SU-DHL-6 (cell line): Measurements from ENCODE around the gene VIPR2.
"Not testable (repeated sequence)": the region's sequence is repeated elsewhere in the genome, so short reads cannot be mapped to it uniquely, and the experiment has no call there.

Experiments used
- H2AFZ ChIP-seq: fragments of 200-600 bp; sonication (generic); 2 replicates; pipeline ENCODE4 v1.6.1; 2014; ENCODE audit warnings: low read depth, mild to moderate bottlenecking, moderate library complexity, mixed read lengths, antibody characterized with exemption, low read length; ENCODE audit not compliant: severe bottlenecking
- H3F3A ChIP-seq: fragments of 200-600 bp; shearing (Covaris generic); 2 replicates; pipeline ENCODE4 v1.6.0; 2016; ENCODE audit warnings: antibody characterized with exemption, mild to moderate bottlenecking; ENCODE audit not compliant: insufficient read depth
- H3K27ac ChIP-seq: fragments of 200-600 bp; sonication (generic); 2 replicates; pipeline ENCODE4 v1.5.1; 2016; ENCODE audit warnings: low read depth, mild to moderate bottlenecking, low read length, moderate library complexity, mixed read lengths
- H3K27me3 ChIP-seq: fragments of 200-600 bp; sonication (generic), shearing (Covaris generic); 2 replicates; pipeline ENCODE4 v1.6.0; 2014; ENCODE audit warnings: mild to moderate bottlenecking, low read length
- H3K36me3 ChIP-seq: fragments of 200-600 bp; sonication (generic); 2 replicates; pipeline ENCODE4 v1.6.1; 2014; ENCODE audit warnings: mild to moderate bottlenecking, low read length, mixed read lengths
- H3K4me2 ChIP-seq: fragments of 300-600, 200-600 bp; shearing (Covaris generic), sonication (generic); 2 replicates; pipeline ENCODE4 v1.6.0; 2014; ENCODE audit warnings: low read length, low read depth, mild to moderate bottlenecking; ENCODE audit not compliant: poor library complexity, severe bottlenecking
- H3K4me3 ChIP-seq: fragments of 200-600 bp; sonication (generic); 2 replicates; pipeline ENCODE4 v1.5.1; 2014; ENCODE audit warnings: antibody characterized with exemption, low read length, mild to moderate bottlenecking, mixed read lengths; ENCODE audit not compliant: insufficient read depth, poor library complexity, severe bottlenecking
- H3K79me2 ChIP-seq: fragments of 200-600 bp; sonication (generic); 2 replicates; pipeline ENCODE4 v1.6.1; 2014; ENCODE audit warnings: mild to moderate bottlenecking, low read length, moderate library complexity; ENCODE audit not compliant: insufficient read depth
- H3K9ac ChIP-seq: fragments of 200-600 bp; sonication (generic); 2 replicates; pipeline ENCODE4 v1.7.0; 2014; ENCODE audit warnings: mild to moderate bottlenecking, low read length
- H3K9me2 ChIP-seq: fragments of 200-600 bp; sonication (generic); replicated peaks from 2 replicates; pipeline ENCODE4 v1.6.1; 2014; ENCODE audit warnings: low read length; ENCODE audit not compliant: insufficient read depth
- H3K9me3 ChIP-seq: fragments of 200-600 bp; sonication (generic); 2 replicates; pipeline ENCODE4 v1.6.1; 2014; ENCODE audit warnings: low read length, mixed read lengths; ENCODE audit not compliant: insufficient read depth
- H4K20me1 ChIP-seq: fragments of 200-600 bp; sonication (generic); 2 replicates; pipeline ENCODE4 v1.6.1; 2014; ENCODE audit warnings: low read depth, mild to moderate bottlenecking, antibody characterized with exemption, low read length, moderate library complexity, mixed read lengths
- EZH2phosphoT487 ChIP-seq: fragments of 200-600 bp; sonication (generic), shearing (Covaris generic); conservative IDR thresholded peaks from 2 replicates; pipeline ENCODE4 v1.6.1; 2018; ENCODE audit warnings: mild to moderate bottlenecking, antibody characterized with exemption, low read length, moderate library complexity, mixed read lengths
- TF ChIP-seq, protein P1 (sequence below): fragments of 200-600 bp; sonication (generic); IDR thresholded peaks from one replicate; pipeline ENCODE4 v1.5.1; 2017; ENCODE audit warnings: antibody characterized with exemption, mild to moderate bottlenecking, low read length, moderate library complexity; ENCODE audit not compliant: insufficient read depth, poor library complexity, severe bottlenecking

The VIPR2 gene

GRCh38 chr7:159007364-159007995 is 137.2 kb downstream of the VIPR2 start:
- no peaks in the 10 kb centered on the region for H3F3A ChIP-seq
- H3K9me3 ChIP-seq, result no peaks in the 10 kb centered on the region
- no peak overlapping the region for H3K9ac ChIP-seq
- H3K27ac ChIP-seq, result no peak overlapping the region
- no peaks in the 10 kb centered on the region for H4K20me1 ChIP-seq
- H3K36me3 ChIP-seq, result no peaks in the 10 kb centered on the region
- H3K4me3 ChIP-seq, result no peak overlapping the region
- TF ChIP-seq, protein P1, sequence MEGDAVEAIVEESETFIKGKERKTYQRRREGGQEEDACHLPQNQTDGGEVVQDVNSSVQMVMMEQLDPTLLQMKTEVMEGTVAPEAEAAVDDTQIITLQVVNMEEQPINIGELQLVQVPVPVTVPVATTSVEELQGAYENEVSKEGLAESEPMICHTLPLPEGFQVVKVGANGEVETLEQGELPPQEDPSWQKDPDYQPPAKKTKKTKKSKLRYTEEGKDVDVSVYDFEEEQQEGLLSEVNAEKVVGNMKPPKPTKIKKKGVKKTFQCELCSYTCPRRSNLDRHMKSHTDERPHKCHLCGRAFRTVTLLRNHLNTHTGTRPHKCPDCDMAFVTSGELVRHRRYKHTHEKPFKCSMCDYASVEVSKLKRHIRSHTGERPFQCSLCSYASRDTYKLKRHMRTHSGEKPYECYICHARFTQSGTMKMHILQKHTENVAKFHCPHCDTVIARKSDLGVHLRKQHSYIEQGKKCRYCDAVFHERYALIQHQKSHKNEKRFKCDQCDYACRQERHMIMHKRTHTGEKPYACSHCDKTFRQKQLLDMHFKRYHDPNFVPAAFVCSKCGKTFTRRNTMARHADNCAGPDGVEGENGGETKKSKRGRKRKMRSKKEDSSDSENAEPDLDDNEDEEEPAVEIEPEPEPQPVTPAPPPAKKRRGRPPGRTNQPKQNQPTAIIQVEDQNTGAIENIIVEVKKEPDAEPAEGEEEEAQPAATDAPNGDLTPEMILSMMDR, result no peak
- TF ChIP-seq EZH2phosphoT487, result no peak
- H3K9me2 ChIP-seq, result no peaks in the 10 kb centered on the region
- H3K79me2 ChIP-seq, result no peaks in the 10 kb centered on the region
- H3K4me2 ChIP-seq, result no peak overlapping the region
- H3K27me3 ChIP-seq, result no peaks in the 10 kb centered on the region
- H2AFZ ChIP-seq, result no peak overlapping the region

- Histone ChIP-seq H3K4me2 (no peak overlapping the region), H4K20me1 (no peaks in the 10 kb centered on the region), H3K27me3 (no peaks in the 10 kb centered on the region), H2AFZ (no peak overlapping the region), H3K79me2 (no peaks in the 10 kb centered on the region), H3K4me3 (no peak overlapping the region), H3K9me2 (no peaks in the 10 kb centered on the region), H3K27ac (no peak overlapping the region), H3K36me3 (no peaks in the 10 kb centered on the region), H3F3A (no peaks in the 10 kb centered on the region), H3K9ac (no peak overlapping the region), H3K9me3 (no peaks in the 10 kb centered on the region)
- TF ChIP-seq, protein P1, result no peak
- TF ChIP-seq EZH2phosphoT487, result no peak
These were observed 138.0 kb downstream of the VIPR2 start for GRCh38 chr7:159006610-159007130.

GRCh38 chr7:159006022-159006609 is 138.6 kb downstream of the VIPR2 start:
- not testable (repeated sequence) for H3K36me3 ChIP-seq, H3K79me2 ChIP-seq, H3K27ac ChIP-seq, H3K4me3 ChIP-seq, H3K9ac ChIP-seq, H3K27me3 ChIP-seq, H4K20me1 ChIP-seq, H3F3A ChIP-seq, H2AFZ ChIP-seq, H3K9me3 ChIP-seq, H3K9me2 ChIP-seq, H3K4me2 ChIP-seq

DNA sequence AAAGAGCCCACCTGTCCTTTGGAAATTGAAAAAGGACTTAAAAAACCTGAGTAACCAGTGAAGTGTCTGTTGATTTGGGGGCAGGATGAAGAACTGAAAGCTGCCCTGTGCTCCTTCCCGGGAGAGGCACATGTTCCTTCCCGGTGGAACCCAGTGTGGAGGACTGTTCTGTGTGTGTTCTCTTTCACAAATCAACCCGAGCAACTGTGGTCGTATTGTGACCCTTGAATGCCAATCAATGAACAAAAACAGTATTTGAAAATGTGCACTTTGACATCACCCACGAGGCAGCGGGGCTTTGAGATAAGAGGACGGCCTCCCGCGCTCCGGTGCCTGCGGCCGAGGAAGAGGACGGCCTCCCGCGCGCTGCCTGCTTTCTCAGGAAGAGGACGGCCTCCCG is 139.0 kb downstream of the VIPR2 start:
- Histone ChIP-seq H3K27me3 (no peaks in the 10 kb centered on the region), H3K36me3 (no peaks in the 10 kb centered on the region), H3K27ac (no peak overlapping the region), H3F3A (no peaks in the 10 kb centered on the region), H2AFZ (no peak overlapping the region), H3K4me2 (no peak overlapping the region), H3K9ac (no peak overlapping the region), H3K9me3 (no peaks in the 10 kb centered on the region), H3K9me2 (no peaks in the 10 kb centered on the region), H3K4me3 (no peak overlapping the region), H3K79me2 (no peaks in the 10 kb centered on the region), H4K20me1 (no peaks in the 10 kb centered on the region)
- no peak for TF ChIP-seq EZH2phosphoT487
- TF ChIP-seq, protein P1, result no peak
